Thoracic aorta (tissue), 2 donors: ENCODE results near the gene REPS2. TPM values are rescaled to one million over a fixed set of nuclear protein-coding genes. Genes with fewer than 3 reads are reported as not detected.

Source experiments
- ATAC-seq: fragments of 150-250 bp; one replicate; pipeline ENCODE4 v1.8.0; 2017; ENCODE audit warnings: low read depth; ENCODE audit not compliant: insufficient number of reproducible peaks, low FRiP score
- DNase-seq: peaks from one replicate; pipeline ENCODE4 v3.0.0-alpha.2; 2020; ENCODE audit warnings: low spot score
- H3K27ac ChIP-seq, 2 donors: fragments of 200-600 bp; sonication (generic); 1 replicate in 1 of 2; 2 replicates in 1 of 2; pipeline ENCODE4 v1.5.1; 2016; ENCODE audit warnings: mild to moderate bottlenecking in 2 of 2, moderate library complexity in 2 of 2
- H3K27me3 ChIP-seq: fragments of 200-600 bp; sonication (generic); replicated peaks from 2 replicates; pipeline ENCODE4 v1.6.0; 2016; ENCODE audit warnings: mild to moderate bottlenecking; ENCODE audit not compliant: insufficient read depth
- H3K36me3 ChIP-seq: fragments of 200-600 bp; sonication (generic); one replicate; pipeline ENCODE4 v1.5.1; 2016
- H3K4me1 ChIP-seq, 2 donors: fragments of 200-600 bp; sonication (generic); 1 replicate in 1 of 2; 2 replicates in 1 of 2; pipeline versions ENCODE4 v1.5.1 to v1.6.0; 2016; ENCODE audit warnings: low read depth in 2 of 2, mild to moderate bottlenecking in 1 of 2; ENCODE audit not compliant: control insufficient read depth in 1 of 2
- H3K4me3 ChIP-seq: fragments of 200-600 bp; sonication (generic); 2 replicates; pipeline ENCODE4 v1.5.1; 2016; ENCODE audit warnings: mild to moderate bottlenecking
- H3K9me3 ChIP-seq: fragments of 200-600 bp; sonication (generic); 2 replicates; pipeline ENCODE4 v1.5.1; 2016
- CTCF ChIP-seq: fragments of 200-600 bp; sonication (generic); IDR thresholded peaks from one replicate; pipeline ENCODE4 v1.5.1; 2019; ENCODE audit warnings: antibody characterized with exemption
- total RNA-seq, 2 donors: library from RNA; depleted of rRNA; stranded (reverse); fragments of >200 nt; gene quantifications; one replicate each; pipeline versions ENCODE4 v1.1.0 to v1.2.3, GENCODE V29; 2016

Gene REPS2
- total RNA-seq, 2 donors from 2014 or later, result 4.9 to 22.9 TPM

GRCh38 chrX:17062065-17062464 lies 115.6 kb downstream of the REPS2 start:
- Histone ChIP-seq H3K4me3 (no peak overlapping the region), H3K4me1 (no peaks in the 10 kb centered on the region), H3K9me3 (no peaks in the 10 kb centered on the region), H3K36me3 (no peaks in the 10 kb centered on the region), H3K27me3 (no peaks in the 10 kb centered on the region), H3K27ac (no peak overlapping the region)
- TF ChIP-seq CTCF, result no peak
- ATAC-seq (no peak), DNase-seq (no peak)

DNA sequence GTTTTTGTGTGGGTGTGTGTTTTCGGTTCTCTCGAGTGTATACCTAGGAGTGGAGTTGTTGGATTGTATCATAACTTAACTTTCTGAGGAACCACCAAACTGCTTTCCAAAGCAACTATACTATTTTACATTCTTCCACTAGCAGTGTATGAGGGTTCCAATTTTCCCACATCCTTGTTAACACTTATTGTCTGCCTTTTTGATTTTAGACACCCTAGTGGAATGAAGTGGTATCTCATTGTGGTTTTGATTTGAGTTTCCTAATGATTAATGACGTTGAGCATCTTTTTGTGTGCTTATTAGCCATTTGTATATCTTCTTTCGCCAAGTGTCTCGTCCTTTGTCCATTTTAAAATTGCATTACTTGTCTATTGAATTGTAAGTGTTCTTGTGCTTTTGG lies 118.6 kb downstream of the REPS2 start:
- no peak for TF ChIP-seq CTCF
- H3K9me3 ChIP-seq, result no peaks in the 10 kb centered on the region
- no peak for DNase-seq
- H3K36me3 ChIP-seq, result no peaks in the 10 kb centered on the region
- no peak overlapping the region for H3K4me3 ChIP-seq
- no peak overlapping the region for H3K27ac ChIP-seq
- no peaks in the 10 kb centered on the region for H3K27me3 ChIP-seq
- no peak for ATAC-seq
- no peaks in the 10 kb centered on the region for H3K4me1 ChIP-seq

DNA sequence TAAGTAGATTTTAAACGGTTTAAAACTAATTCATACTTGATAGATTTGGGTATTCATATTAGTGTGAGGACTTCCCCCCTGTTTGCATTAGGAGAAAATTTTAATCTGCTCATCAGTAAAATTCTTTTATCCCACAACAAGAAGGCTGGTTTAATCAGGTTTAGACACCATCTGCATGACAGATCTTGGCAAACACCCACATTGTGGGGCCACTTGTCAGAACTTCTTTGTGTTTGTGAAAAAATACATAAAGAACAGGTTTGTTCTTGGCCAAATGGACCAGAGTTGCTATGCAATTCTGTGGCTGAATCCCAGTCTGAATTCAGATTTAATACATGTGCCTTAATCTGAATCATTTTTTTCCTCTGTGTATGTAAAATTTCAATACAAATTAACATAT lies 121.1 kb downstream of the REPS2 start:
- Histone ChIP-seq H3K9me3 (no peaks in the 10 kb centered on the region), H3K36me3 (no peaks in the 10 kb centered on the region), H3K27me3 (no peaks in the 10 kb centered on the region), H3K4me3 (no peak overlapping the region), H3K27ac (no peak overlapping the region), H3K4me1 (no peaks in the 10 kb centered on the region)
- no peak for ATAC-seq
- DNase-seq, result no peak
- TF ChIP-seq CTCF, result no peak

- no peaks in the 10 kb centered on the region for H3K36me3 ChIP-seq
- H3K4me1 ChIP-seq, result peaks cover 0 to 1% of the 10 kb centered on the region in 2 donors
- no peak for TF ChIP-seq CTCF
- ATAC-seq, result no peak
- H3K27ac ChIP-seq, result no peak overlapping the region
- H3K4me3 ChIP-seq, result no peak overlapping the region
- DNase-seq, result no peak
- H3K9me3 ChIP-seq, result no peaks in the 10 kb centered on the region
- no peaks in the 10 kb centered on the region for H3K27me3 ChIP-seq
Observed at GRCh38 chrX:17072301-17072700, 125.8 kb downstream of the REPS2 start.

GRCh38 chrX:17072721-17073230 lies 126.3 kb downstream of the REPS2 start:
- Histone ChIP-seq H3K36me3 (no peaks in the 10 kb centered on the region), H3K4me1 (peaks cover 4 to 6% of the 10 kb centered on the region in 2 donors), H3K27me3 (no peaks in the 10 kb centered on the region), H3K9me3 (no peaks in the 10 kb centered on the region), H3K4me3 (no peak overlapping the region), H3K27ac (no peak overlapping the region)
- no peak for ATAC-seq
- TF ChIP-seq CTCF, result no peak
- DNase-seq, result no peak
